Mesothelial cell of epicardium (in vitro differentiated cells): Measurements from ENCODE around the gene MYOF. TPM values are rescaled to one million over a fixed set of nuclear protein-coding genes. Genes with fewer than 3 reads are reported as not detected.

ENCODE experiments used
- DNase-seq, 2 experiments: peaks; one replicate each; pipeline ENCODE4 v3.0.0; 2021; ENCODE audit warnings: low spot score in 2 of 2; ENCODE audit not compliant: unreplicated experiment in 2 of 2
- H3K27ac Mint-ChIP-seq: 2 replicates; pipeline ENCODE4 v1.8.0; 2021; ENCODE audit warnings: mixed read lengths
- H3K27me3 Mint-ChIP-seq: 2 replicates; pipeline ENCODE4 v1.8.0; 2021; ENCODE audit warnings: low read depth, mixed read lengths
- H3K36me3 Mint-ChIP-seq: 2 replicates; pipeline ENCODE4 v1.8.0; 2021; ENCODE audit warnings: mixed read lengths
- H3K4me1 Mint-ChIP-seq: 2 replicates; pipeline ENCODE4 v1.8.0; 2021; ENCODE audit warnings: mixed read lengths
- H3K4me3 Mint-ChIP-seq: 2 replicates; pipeline ENCODE4 v1.8.0; 2021; ENCODE audit warnings: mild to moderate bottlenecking, moderate library complexity, mixed read lengths
- H3K9me3 Mint-ChIP-seq: 2 replicates; pipeline ENCODE4 v1.8.0; 2021; ENCODE audit warnings: mixed read lengths
- total RNA-seq: library from RNA; stranded (reverse); gene quantifications from 3 replicates; pipeline ENCODE4 v1.2.1, GENCODE V29; 2021
- TF ChIP-seq, protein P1 (sequence below): fragments of 200-600 bp; sonication (generic); IDR thresholded peaks from one replicate; pipeline ENCODE4 v1.5.0; 2021; ENCODE audit warnings: antibody characterized with exemption; ENCODE audit not compliant: unreplicated experiment

The MYOF gene
- total RNA-seq, 1 donor from 2014 or later = 56.0 TPM

DNA sequence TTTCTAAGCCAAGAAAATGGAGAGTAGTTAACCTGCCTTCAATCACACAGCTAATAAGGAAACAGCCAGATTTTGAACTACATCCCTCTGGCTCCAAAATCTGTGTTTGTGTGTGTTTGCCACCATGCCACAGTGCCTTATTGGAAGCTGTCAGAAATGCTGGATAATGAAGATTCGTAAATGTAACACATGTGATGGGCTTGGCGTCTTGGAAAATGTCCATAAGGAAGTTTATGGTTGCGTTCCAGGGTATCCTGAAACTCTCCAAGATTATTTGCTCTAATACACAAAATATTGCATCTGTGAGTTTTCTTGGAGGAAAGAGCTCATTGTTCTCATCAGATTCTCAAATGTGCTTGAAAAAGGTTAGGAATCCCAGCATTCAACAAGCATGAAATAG is 22.7 kb downstream of the MYOF start:
- H3K4me3 Mint-ChIP-seq = no peak overlapping the region
- peaks cover 58% of the 10 kb centered on the region for H3K4me1 Mint-ChIP-seq
- no peaks in the 10 kb centered on the region for H3K27me3 Mint-ChIP-seq
- no peak for DNase-seq
- peak overlapping the region; percentile 100 for H3K27ac Mint-ChIP-seq
- no peaks in the 10 kb centered on the region for H3K9me3 Mint-ChIP-seq
- peaks cover 9% of the 10 kb centered on the region for H3K36me3 Mint-ChIP-seq
- TF ChIP-seq, protein P1, sequence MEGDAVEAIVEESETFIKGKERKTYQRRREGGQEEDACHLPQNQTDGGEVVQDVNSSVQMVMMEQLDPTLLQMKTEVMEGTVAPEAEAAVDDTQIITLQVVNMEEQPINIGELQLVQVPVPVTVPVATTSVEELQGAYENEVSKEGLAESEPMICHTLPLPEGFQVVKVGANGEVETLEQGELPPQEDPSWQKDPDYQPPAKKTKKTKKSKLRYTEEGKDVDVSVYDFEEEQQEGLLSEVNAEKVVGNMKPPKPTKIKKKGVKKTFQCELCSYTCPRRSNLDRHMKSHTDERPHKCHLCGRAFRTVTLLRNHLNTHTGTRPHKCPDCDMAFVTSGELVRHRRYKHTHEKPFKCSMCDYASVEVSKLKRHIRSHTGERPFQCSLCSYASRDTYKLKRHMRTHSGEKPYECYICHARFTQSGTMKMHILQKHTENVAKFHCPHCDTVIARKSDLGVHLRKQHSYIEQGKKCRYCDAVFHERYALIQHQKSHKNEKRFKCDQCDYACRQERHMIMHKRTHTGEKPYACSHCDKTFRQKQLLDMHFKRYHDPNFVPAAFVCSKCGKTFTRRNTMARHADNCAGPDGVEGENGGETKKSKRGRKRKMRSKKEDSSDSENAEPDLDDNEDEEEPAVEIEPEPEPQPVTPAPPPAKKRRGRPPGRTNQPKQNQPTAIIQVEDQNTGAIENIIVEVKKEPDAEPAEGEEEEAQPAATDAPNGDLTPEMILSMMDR = no peak

DNA sequence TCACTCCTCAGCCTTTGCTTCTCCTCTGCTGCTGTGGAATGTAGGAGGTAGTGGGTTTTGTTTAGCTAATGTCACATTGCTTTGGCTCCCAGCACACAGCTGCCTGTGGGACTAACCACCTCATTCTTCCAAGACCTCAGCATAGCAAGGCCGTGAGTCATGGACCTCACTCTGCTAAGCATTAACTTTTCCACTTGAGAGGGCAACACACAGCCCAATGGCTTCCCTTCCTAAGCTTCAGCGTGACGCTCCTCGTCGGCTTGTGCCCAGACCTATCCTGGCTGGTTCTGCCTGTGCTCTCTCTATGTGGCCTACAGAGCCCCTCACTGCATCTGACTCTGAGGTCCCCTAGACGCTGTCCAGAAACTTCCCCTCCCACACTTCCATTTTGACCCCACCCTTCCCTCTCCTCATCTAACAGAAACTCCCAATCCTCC is 23.3 kb downstream of the MYOF start:
- Mint-ChIP-seq H3K36me3 (peaks cover 9% of the 10 kb centered on the region), H3K4me3 (peak overlapping the region; percentile 5), H3K27me3 (no peaks in the 10 kb centered on the region), H3K27ac (peak overlapping the region; percentile 100), H3K9me3 (no peaks in the 10 kb centered on the region), H3K4me1 (peaks cover 51% of the 10 kb centered on the region)
- peak; percentile 54 to 66 for DNase-seq
- TF ChIP-seq, protein P1 = no peak

DNA sequence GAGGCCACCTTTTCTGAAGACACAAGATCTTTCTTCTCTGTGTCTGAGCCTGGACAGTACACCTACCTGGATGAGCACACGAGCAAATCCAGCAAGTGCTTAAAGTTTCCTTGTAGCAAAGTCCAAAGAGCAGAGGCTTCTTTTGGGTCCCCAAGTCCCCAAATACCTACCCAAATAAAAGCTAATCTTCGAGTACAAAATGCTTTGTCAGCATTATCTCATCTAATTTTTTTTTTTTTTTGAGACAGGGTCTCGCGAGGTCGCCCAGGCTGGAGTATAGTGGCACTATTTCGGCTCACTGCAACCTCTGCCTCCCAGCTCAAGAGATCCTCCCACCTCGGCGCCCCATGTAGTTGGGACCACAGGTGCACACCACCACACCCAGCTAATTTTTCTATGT is 24.6 kb downstream of the MYOF start:
- Mint-ChIP-seq H3K4me3 (no peak overlapping the region), H3K4me1 (peaks cover 46% of the 10 kb centered on the region), H3K36me3 (peaks cover 11% of the 10 kb centered on the region), H3K27ac (peak overlapping the region; percentile 67), H3K9me3 (no peaks in the 10 kb centered on the region), H3K27me3 (no peaks in the 10 kb centered on the region)
- no peak for DNase-seq
- TF ChIP-seq, protein P1 = no peak

DNA sequence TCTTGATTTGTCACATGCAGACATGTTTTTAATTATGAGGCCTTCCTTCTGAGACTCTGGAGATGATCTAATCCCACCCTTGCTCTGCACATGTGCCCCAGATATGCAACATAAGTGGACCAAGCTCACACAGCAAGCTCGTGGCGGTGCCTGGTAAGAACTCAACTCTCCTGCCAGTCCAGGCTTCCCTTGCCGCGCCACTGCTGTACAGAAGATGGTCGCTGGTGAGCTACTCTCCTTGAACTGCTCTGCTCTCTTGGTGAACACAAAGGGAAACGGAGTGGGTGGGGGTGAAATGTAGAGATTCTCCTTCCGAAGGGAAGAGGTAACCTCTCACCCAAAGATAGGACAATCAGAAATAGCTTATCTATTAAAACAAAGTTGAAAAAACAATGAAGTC is 25.7 kb downstream of the MYOF start:
- DNase-seq = no peak
- H3K27ac Mint-ChIP-seq = peak overlapping the region; percentile 79
- H3K9me3 Mint-ChIP-seq = no peaks in the 10 kb centered on the region
- H3K4me1 Mint-ChIP-seq = peaks cover 49% of the 10 kb centered on the region
- no peak overlapping the region for H3K4me3 Mint-ChIP-seq
- TF ChIP-seq, protein P1 = no peak
- H3K27me3 Mint-ChIP-seq = no peaks in the 10 kb centered on the region
- peaks cover 11% of the 10 kb centered on the region for H3K36me3 Mint-ChIP-seq

DNA sequence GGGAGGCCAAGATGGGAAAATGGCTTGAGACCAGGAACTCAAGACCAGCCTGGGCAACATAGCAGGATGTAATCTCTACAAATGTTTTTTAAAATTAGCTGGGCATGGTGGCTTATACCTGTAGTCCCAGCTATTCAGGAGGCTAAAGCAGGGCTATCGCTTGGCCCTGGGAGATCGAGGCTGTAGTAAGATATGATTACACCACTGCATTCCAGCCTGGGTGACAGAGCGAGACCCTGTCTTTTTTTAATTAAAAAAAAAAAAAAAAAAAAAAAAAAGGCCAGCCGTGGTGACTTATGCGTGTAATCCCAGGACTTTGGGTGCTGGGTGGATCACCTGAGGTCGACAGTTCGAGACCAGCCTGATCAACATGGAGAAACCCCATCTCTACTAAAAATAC is 27.4 kb downstream of the MYOF start:
- no peak for DNase-seq
- Mint-ChIP-seq H3K4me1 (peaks cover 39% of the 10 kb centered on the region), H3K4me3 (no peak overlapping the region), H3K27me3 (no peaks in the 10 kb centered on the region), H3K27ac (no peak overlapping the region), H3K9me3 (no peaks in the 10 kb centered on the region), H3K36me3 (peaks cover 9% of the 10 kb centered on the region)
- TF ChIP-seq, protein P1 = no peak

DNA sequence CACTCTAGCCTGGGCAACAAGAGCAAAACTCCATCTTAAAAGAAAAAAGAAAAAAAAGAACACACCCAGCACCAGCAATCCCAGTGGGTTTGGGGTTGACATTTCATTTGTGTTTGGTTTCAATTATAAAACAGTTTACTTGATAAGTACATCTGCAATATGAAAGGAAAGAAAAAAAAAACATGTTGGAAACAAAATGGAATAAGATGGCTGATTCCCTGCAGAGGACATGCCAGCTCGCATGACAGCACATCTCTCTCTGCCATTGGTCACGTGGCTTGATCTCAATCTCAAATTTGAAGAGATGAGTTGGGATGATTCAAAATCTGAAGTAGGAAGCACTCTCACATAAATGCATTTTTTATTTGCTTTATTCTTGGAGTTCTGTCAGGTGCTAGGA is 28.0 kb downstream of the MYOF start:
- H3K27ac Mint-ChIP-seq = no peak overlapping the region
- no peak for DNase-seq
- H3K9me3 Mint-ChIP-seq = no peaks in the 10 kb centered on the region
- H3K27me3 Mint-ChIP-seq = no peaks in the 10 kb centered on the region
- no peak overlapping the region for H3K4me3 Mint-ChIP-seq
- TF ChIP-seq, protein P1 = no peak
- H3K4me1 Mint-ChIP-seq = peaks cover 33% of the 10 kb centered on the region
- peaks cover 9% of the 10 kb centered on the region for H3K36me3 Mint-ChIP-seq
